HUES6 (cell line): Measurements from ENCODE around the gene HSBP1.

ENCODE experiments used
- H3K27ac ChIP-seq: 2 replicates; pipeline ENCODE4 v1.7.0; 2013; ENCODE audit warnings: low read depth, mild to moderate bottlenecking, low read length, inconsistent platforms
- H3K27me3 ChIP-seq: 2 replicates; pipeline ENCODE4 v1.6.1; 2013; ENCODE audit warnings: low read length; ENCODE audit not compliant: control insufficient read depth, insufficient read depth
- H3K36me3 ChIP-seq: 2 replicates; pipeline ENCODE4 v1.6.1; 2013; ENCODE audit warnings: low read length; ENCODE audit not compliant: control insufficient read depth, insufficient read depth
- H3K4me1 ChIP-seq: 2 replicates; pipeline ENCODE4 v1.6.1; 2013; ENCODE audit warnings: low read length; ENCODE audit not compliant: control insufficient read depth, insufficient read depth
- H3K4me3 ChIP-seq: 2 replicates; pipeline ENCODE4 v1.5.1; 2013; ENCODE audit warnings: low read depth, low read length
- H3K9ac ChIP-seq: one replicate; pipeline ENCODE4 v1.6.1; 2013; ENCODE audit warnings: mild to moderate bottlenecking, low read length
- H3K9me3 ChIP-seq: 2 replicates; pipeline ENCODE4 v1.6.1; 2013; ENCODE audit warnings: low read depth, low read length; ENCODE audit not compliant: control insufficient read depth, insufficient read depth

Gene HSBP1

DNA sequence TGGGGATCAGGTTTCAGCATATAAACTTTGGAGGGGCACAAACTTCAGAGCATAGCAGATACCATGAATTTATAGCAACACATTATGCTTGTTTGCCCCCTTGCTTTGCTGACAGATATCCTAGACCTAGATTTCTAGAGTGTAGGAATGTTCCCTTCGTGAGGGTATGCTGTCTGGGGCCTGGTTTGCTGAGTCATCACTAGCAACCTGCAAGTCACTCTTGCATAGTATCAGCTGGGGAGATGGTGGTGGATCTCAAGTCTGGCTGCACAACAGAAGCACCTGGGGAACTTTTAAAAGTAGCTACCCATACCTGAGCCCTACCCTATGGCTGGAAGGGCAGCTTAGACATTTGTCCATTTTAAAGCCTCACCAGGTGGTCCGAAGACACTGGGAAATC lies 22.3 kb upstream of the HSBP1 start:
- no peaks in the 10 kb centered on the region for H3K4me1 ChIP-seq
- no peaks in the 10 kb centered on the region for H3K36me3 ChIP-seq
- no peak overlapping the region for H3K4me3 ChIP-seq
- no peak overlapping the region for H3K9ac ChIP-seq
- H3K27ac ChIP-seq: no peak overlapping the region
- no peaks in the 10 kb centered on the region for H3K27me3 ChIP-seq
- peaks cover 7% of the 10 kb centered on the region for H3K9me3 ChIP-seq

DNA sequence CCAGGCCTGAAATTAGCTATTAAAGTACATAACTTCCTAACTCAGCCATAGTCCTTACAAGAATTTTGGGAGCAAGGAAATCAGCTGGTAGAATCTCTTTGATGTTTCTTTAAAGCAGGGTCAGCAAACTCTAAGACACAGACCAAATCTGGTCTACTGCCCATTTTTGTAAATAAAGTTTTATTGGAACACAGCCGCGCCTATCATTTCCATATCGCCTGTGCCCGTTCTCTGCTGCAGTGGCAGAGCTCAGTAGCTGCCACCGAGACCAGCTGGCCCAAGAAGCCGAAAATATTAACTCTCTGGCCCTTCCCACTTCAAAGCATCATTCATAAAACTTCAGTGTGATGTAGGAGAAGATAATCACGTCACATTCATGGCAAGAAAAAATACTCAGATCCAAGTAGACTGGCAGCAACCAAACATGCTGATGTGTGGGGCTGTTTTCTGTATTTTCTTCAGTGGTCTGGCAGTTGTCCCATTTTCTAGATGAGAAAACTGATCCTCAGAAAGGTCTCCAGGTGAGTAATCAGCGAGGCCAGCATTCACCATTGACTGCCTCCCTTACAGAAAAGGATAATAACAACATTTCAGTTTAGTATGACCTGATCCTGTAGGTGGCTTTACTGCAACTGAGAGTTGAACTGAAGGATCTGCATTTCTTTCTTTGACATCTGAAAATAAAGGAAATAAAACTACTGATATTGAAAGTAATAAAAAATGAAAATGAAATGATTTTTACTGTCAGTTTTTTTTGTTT lies 18.0 kb upstream of the HSBP1 start:
- Histone ChIP-seq H3K4me1 (no peaks in the 10 kb centered on the region), H3K4me3 (no peak overlapping the region), H3K36me3 (no peaks in the 10 kb centered on the region), H3K9ac (no peak overlapping the region), H3K9me3 (peaks cover 12% of the 10 kb centered on the region), H3K27me3 (no peaks in the 10 kb centered on the region), H3K27ac (no peak overlapping the region)

GRCh38 chr16:83791916-83792315 lies 15.9 kb upstream of the HSBP1 start:
- Histone ChIP-seq H3K9me3 (peaks cover 5% of the 10 kb centered on the region; the same call in 1 of the 2 replicates), H3K4me3 (no peak overlapping the region), H3K4me1 (no peaks in the 10 kb centered on the region), H3K9ac (no peak overlapping the region), H3K36me3 (no peaks in the 10 kb centered on the region), H3K27ac (no peak overlapping the region), H3K27me3 (no peaks in the 10 kb centered on the region)

GRCh38 chr16:83792391-83792790 lies 15.4 kb upstream of the HSBP1 start:
- Histone ChIP-seq H3K36me3 (no peaks in the 10 kb centered on the region), H3K27me3 (no peaks in the 10 kb centered on the region), H3K4me3 (no peak overlapping the region), H3K27ac (no peak overlapping the region), H3K4me1 (no peaks in the 10 kb centered on the region), H3K9me3 (peaks cover 5% of the 10 kb centered on the region; the same call in 1 of the 2 replicates), H3K9ac (no peak overlapping the region)

DNA sequence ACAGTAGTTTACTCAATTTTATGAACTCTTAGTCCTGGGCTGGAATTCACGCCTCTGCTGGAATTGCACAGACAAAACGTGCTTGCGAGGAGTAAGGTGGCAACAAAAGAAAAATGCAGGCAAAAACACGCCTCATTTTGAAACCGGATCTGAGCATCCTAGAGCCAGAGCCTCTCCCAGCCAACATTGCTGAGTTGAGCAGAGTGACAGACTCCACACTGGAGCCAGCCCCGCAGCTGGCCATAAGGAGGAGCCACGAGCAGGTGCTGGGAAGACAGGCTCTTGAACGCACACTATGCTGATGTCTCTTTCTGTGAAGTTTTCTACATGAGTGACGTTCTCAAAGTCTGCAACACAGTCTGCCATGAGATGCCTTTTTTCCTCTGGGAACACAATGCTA lies 14.6 kb upstream of the HSBP1 start:
- H3K4me1 ChIP-seq: no peaks in the 10 kb centered on the region
- no peak overlapping the region for H3K4me3 ChIP-seq
- H3K9ac ChIP-seq: no peak overlapping the region
- no peak overlapping the region for H3K27ac ChIP-seq
- peaks cover 5% of the 10 kb centered on the region; the same call in 1 of the 2 replicates for H3K9me3 ChIP-seq
- no peaks in the 10 kb centered on the region for H3K27me3 ChIP-seq
- no peaks in the 10 kb centered on the region for H3K36me3 ChIP-seq

GRCh38 chr16:83794860-83795554 lies 12.8 kb upstream of the HSBP1 start:
- H3K4me1 ChIP-seq: no peaks in the 10 kb centered on the region
- no peaks in the 10 kb centered on the region for H3K36me3 ChIP-seq
- H3K27me3 ChIP-seq: no peaks in the 10 kb centered on the region
- H3K9me3 ChIP-seq: peaks cover 5% of the 10 kb centered on the region; the same call in 1 of the 2 replicates
- H3K4me3 ChIP-seq: no peak overlapping the region
- H3K9ac ChIP-seq: no peak overlapping the region
- no peak overlapping the region for H3K27ac ChIP-seq

DNA sequence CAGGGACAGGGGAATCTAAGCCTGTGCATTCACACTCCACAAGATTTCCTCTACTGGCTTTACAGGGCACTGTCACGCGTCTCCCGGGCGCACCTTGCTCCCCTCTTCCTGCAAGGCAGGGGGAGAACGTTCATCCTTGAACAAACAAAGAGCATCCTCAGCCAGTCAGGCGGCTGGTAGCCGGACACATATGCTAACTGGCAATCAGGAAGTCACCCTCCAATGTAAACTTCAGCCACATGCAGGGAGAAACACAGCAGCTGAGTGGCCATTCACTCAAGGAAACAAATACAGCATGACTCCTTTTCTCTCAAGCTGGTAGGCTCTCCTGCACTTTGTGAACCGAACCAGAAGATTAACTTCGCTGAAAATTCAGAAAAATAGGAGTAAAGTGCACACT lies 10.8 kb upstream of the HSBP1 start:
- Histone ChIP-seq H3K4me1 (peaks cover 2% of the 10 kb centered on the region), H3K36me3 (no peaks in the 10 kb centered on the region), H3K9me3 (peaks cover 5% of the 10 kb centered on the region; the same call in 1 of the 2 replicates), H3K4me3 (no peak overlapping the region), H3K27me3 (no peaks in the 10 kb centered on the region), H3K9ac (no peak overlapping the region), H3K27ac (no peak overlapping the region)

- no peaks in the 10 kb centered on the region for H3K9me3 ChIP-seq
- H3K9ac ChIP-seq: no peak overlapping the region
- peaks cover 16% of the 10 kb centered on the region for H3K4me1 ChIP-seq
- H3K4me3 ChIP-seq: no peak overlapping the region
- H3K27me3 ChIP-seq: no peaks in the 10 kb centered on the region
- no peaks in the 10 kb centered on the region for H3K36me3 ChIP-seq
- no peak overlapping the region for H3K27ac ChIP-seq
Measured at GRCh38 chr16:83799336-83799735, 8.4 kb upstream of the HSBP1 start.

DNA sequence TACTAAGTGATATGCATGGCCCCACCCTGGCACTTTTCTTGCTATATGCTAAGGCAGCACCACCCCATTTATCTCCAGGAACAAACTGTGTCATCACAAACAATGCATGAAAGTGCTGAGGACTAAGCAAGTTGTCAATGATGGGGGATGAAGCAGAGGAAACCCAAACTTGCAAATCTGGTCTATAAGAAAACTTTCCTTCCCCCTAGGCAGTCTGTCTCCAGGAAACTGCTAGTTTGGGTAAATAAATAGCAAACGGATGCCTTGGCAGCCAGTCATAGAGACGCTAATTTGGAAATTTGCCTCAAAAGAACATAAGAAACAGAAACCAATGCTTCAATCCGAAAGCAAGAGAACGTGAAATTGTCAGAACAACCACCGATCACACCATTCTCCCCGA lies 5.6 kb upstream of the HSBP1 start:
- no peaks in the 10 kb centered on the region for H3K9me3 ChIP-seq
- 0 out of 2 replicates have a peak overlapping the region, but pooled peaks have one; percentile 16 for H3K4me3 ChIP-seq
- no peaks in the 10 kb centered on the region for H3K36me3 ChIP-seq
- no peaks in the 10 kb centered on the region for H3K27me3 ChIP-seq
- peak overlapping the region; percentile 58; the same call in 1 of the 2 replicates for H3K27ac ChIP-seq
- peaks cover 16% of the 10 kb centered on the region for H3K4me1 ChIP-seq
- H3K9ac ChIP-seq: no peak overlapping the region

- no peaks in the 10 kb centered on the region for H3K9me3 ChIP-seq
- no peak overlapping the region for H3K9ac ChIP-seq
- no peaks in the 10 kb centered on the region for H3K27me3 ChIP-seq
- no peaks in the 10 kb centered on the region for H3K36me3 ChIP-seq
- 0 out of 2 replicates have a peak overlapping the region, but pooled peaks have one; percentile 16 for H3K4me3 ChIP-seq
- H3K4me1 ChIP-seq: peaks cover 19% of the 10 kb centered on the region
- peak overlapping the region; percentile 58; the same call in 1 of the 2 replicates for H3K27ac ChIP-seq
Measured at GRCh38 chr16:83802554-83803205, 5.1 kb upstream of the HSBP1 start.

DNA sequence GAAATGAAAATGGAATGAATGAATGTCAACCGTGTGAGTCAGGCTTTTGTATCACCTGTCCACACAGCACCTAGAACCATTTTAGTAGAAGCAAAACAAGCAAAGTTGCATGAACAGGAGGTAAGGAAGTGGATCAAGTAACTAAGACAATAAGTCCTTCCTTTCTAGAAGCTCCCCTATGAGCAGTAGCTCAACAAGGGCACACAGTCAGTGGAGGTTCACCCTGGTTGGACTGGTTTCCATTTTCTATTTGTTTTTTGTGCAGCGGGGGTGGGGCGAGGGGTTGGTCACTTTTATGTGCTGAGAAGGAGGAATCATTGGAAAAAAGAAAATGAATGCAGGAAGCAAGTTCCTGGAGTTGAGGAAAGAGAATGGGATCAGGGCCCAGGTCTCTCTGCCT lies 4.0 kb upstream of the HSBP1 start:
- Histone ChIP-seq H3K4me3 (no peak overlapping the region), H3K27ac (no peak overlapping the region)

More for the DNA sequence above, 4.0 kb upstream of the HSBP1 start:
- Histone ChIP-seq H3K9ac (no peak overlapping the region), H3K27me3 (no peaks in the 10 kb centered on the region), H3K36me3 (no peaks in the 10 kb centered on the region), H3K4me1 (peaks cover 22% of the 10 kb centered on the region), H3K9me3 (no peaks in the 10 kb centered on the region)
